ENCODE data around the gene DAP. TPM values are rescaled to one million over a fixed set of nuclear protein-coding genes. Genes with fewer than 3 reads are reported as not detected.

Gene DAP
- total and polyA plus RNA-seq, 4 donors = 49.9 to 131 (median 70.3) TPM

GRCh38 chr5:10800852-10801251 lies 39.8 kb upstream of the DAP start:
- WGBS, 2 donors = 65 to 66% methylated on average over 3 of the region's 3 CpGs
- Histone ChIP-seq H3K9me3 (ENCODE audit: control insufficient read depth in 4 of 4, insufficient read depth in 3 of 4, low read length in 3 of 4) (peaks cover 0 to 4% (median 0%) of the 10 kb centered on the region in 4 donors), H3K36me3 (ENCODE audit: control insufficient read depth in 4 of 4, insufficient read depth in 4 of 4, low read length in 4 of 4) (no peaks in the 10 kb centered on the region), H3K27ac (ENCODE audit: low read depth in 1 of 2, low read length in 1 of 2) (no peak overlapping the region), H3K4me1 (ENCODE audit: control insufficient read depth in 5 of 5, insufficient read depth in 5 of 5, low read length in 5 of 5) (peaks cover 0 to 3% (median 0%) of the 10 kb centered on the region in 5 donors), H3K27me3 (ENCODE audit: control insufficient read depth in 3 of 3, insufficient read depth in 3 of 3, low read length in 2 of 3) (no peaks in the 10 kb centered on the region), H3K9ac (ENCODE audit: insufficient read depth in 1 of 2, low read length in 2 of 2) (no peak overlapping the region), H3K4me3 (no peak overlapping the region)
- ATAC-seq (ENCODE audit: insufficient read depth, low FRiP score) = no peak
- no peak for DNase-seq
- no peak for TF ChIP-seq CTCF (IDR thresholded peaks at IDR 0.05; ENCODE audit: control extremely low read depth, extremely low read depth)

- DNase-seq (no peak), ATAC-seq (ENCODE audit: insufficient read depth, low FRiP score) (no peak)
- WGBS, 2 donors = 22 to 39% methylated on average over 3 of the region's 3 CpGs
- no peak overlapping the region for H3K9ac ChIP-seq (ENCODE audit: insufficient read depth in 1 of 2, low read length in 2 of 2)
- H3K9me3 ChIP-seq (ENCODE audit: control insufficient read depth in 4 of 4, insufficient read depth in 3 of 4, low read length in 3 of 4) = no peaks in the 10 kb centered on the region
- no peaks in the 10 kb centered on the region for H3K36me3 ChIP-seq (ENCODE audit: control insufficient read depth in 4 of 4, insufficient read depth in 4 of 4, low read length in 4 of 4)
- peaks cover 0 to 3% (median 0%) of the 10 kb centered on the region in 5 donors for H3K4me1 ChIP-seq (ENCODE audit: control insufficient read depth in 5 of 5, insufficient read depth in 5 of 5, low read length in 5 of 5)
- no peak for TF ChIP-seq CTCF (IDR thresholded peaks at IDR 0.05; ENCODE audit: control extremely low read depth, extremely low read depth)
- H3K27ac ChIP-seq (ENCODE audit: low read depth in 1 of 2, low read length in 1 of 2) = no peak overlapping the region
- H3K27me3 ChIP-seq (ENCODE audit: control insufficient read depth in 3 of 3, insufficient read depth in 3 of 3, low read length in 2 of 3) = no peaks in the 10 kb centered on the region
- H3K4me3 ChIP-seq = no peak overlapping the region
These were observed 36.2 kb upstream of the DAP start for GRCh38 chr5:10797261-10797660.

- ATAC-seq (ENCODE audit: insufficient read depth, low FRiP score) (no peak), DNase-seq (no peak)
- 67 to 69% methylated on average over 6 of the region's 6 CpGs for WGBS, 2 donors
- no peak for TF ChIP-seq CTCF (IDR thresholded peaks at IDR 0.05; ENCODE audit: control extremely low read depth, extremely low read depth)
- no peaks in the 10 kb centered on the region for H3K27me3 ChIP-seq (ENCODE audit: control insufficient read depth in 3 of 3, insufficient read depth in 3 of 3, low read length in 2 of 3)
- no peak overlapping the region for H3K9ac ChIP-seq (ENCODE audit: insufficient read depth in 1 of 2, low read length in 2 of 2)
- H3K4me1 ChIP-seq (ENCODE audit: control insufficient read depth in 5 of 5, insufficient read depth in 5 of 5, low read length in 5 of 5) = peaks cover 0 to 6% (median 0%) of the 10 kb centered on the region in 5 donors
- no peaks in the 10 kb centered on the region for H3K9me3 ChIP-seq (ENCODE audit: control insufficient read depth in 4 of 4, insufficient read depth in 3 of 4, low read length in 3 of 4)
- H3K27ac ChIP-seq (ENCODE audit: low read depth in 1 of 2, low read length in 1 of 2) = no peak overlapping the region
- H3K4me3 ChIP-seq = no peak overlapping the region
- no peaks in the 10 kb centered on the region for H3K36me3 ChIP-seq (ENCODE audit: control insufficient read depth in 4 of 4, insufficient read depth in 4 of 4, low read length in 4 of 4)
These were observed 32.8 kb upstream of the DAP start for GRCh38 chr5:10793785-10794184.

- 39 to 48% methylated on average over 1 of the region's 1 CpG for WGBS, 2 donors
- Histone ChIP-seq H3K27me3 (ENCODE audit: control insufficient read depth in 3 of 3, insufficient read depth in 3 of 3, low read length in 2 of 3) (no peaks in the 10 kb centered on the region), H3K9me3 (ENCODE audit: control insufficient read depth in 4 of 4, insufficient read depth in 3 of 4, low read length in 3 of 4) (no peaks in the 10 kb centered on the region), H3K4me3 (no peak overlapping the region), H3K4me1 (ENCODE audit: control insufficient read depth in 5 of 5, insufficient read depth in 5 of 5, low read length in 5 of 5) (peaks cover 0 to 11% (median 0%) of the 10 kb centered on the region in 5 donors), H3K9ac (ENCODE audit: insufficient read depth in 1 of 2, low read length in 2 of 2) (no peak overlapping the region), H3K36me3 (ENCODE audit: control insufficient read depth in 4 of 4, insufficient read depth in 4 of 4, low read length in 4 of 4) (no peaks in the 10 kb centered on the region), H3K27ac (ENCODE audit: low read depth in 1 of 2, low read length in 1 of 2) (no peak overlapping the region)
- ATAC-seq (ENCODE audit: insufficient read depth, low FRiP score) (no peak), DNase-seq (no peak)
- TF ChIP-seq CTCF (IDR thresholded peaks at IDR 0.05; ENCODE audit: control extremely low read depth, extremely low read depth) = no peak
These were observed 31.3 kb upstream of the DAP start for GRCh38 chr5:10792336-10792735.
